GM23248 (cell line): Measurements from ENCODE around the gene FAT3.

ENCODE experiments used
- EZH2 ChIP-seq: fragments of 200-600 bp; sonication (generic); IDR thresholded peaks from 2 replicates; pipeline ENCODE4 v1.6.1; 2018; ENCODE audit warnings: antibody characterized with exemption, mild to moderate bottlenecking; ENCODE audit not compliant: insufficient read depth, poor library complexity, severe bottlenecking
- EZH2phosphoT487 ChIP-seq: fragments of 200-600 bp; sonication (generic); IDR thresholded peaks from 2 replicates; pipeline ENCODE4 v1.6.1; 2018; ENCODE audit warnings: antibody characterized with exemption, moderate library complexity, mild to moderate bottlenecking, low read depth; ENCODE audit not compliant: insufficient read depth

- no peak for TF ChIP-seq EZH2
- TF ChIP-seq EZH2phosphoT487 = no peak
Measured at GRCh38 chr11:92259861-92260260, 35.2 kb downstream of the FAT3 start.
